BJ (cell line): ENCODE data around the gene PSMB9. TPM values are rescaled to one million over a fixed set of nuclear protein-coding genes. Genes with fewer than 3 reads are reported as not detected.

Experiments
- CTCF ChIA-PET: fragments of 350-600 bp; formaldehyde crosslinking; extraction: SDS; loops from one replicate; lab custom pipeline; 2021; ENCODE audit warnings: antibody characterized with exemption, inconsistent platforms; lab: Yijun Ruan, JAX
- POLR2A ChIA-PET: fragments of 300-600 bp; sonication (Branson Sonifier 250); formaldehyde crosslinking; extraction: SDS; loops from one replicate; lab custom pipeline; 2021; ENCODE audit warnings: antibody characterized with exemption; lab: Charles Lee
- DNase-seq: peaks from one replicate; pipeline ENCODE4 v3.0.0-alpha.2; 2011; ENCODE audit warnings: low read depth
- H3K27me3 ChIP-seq: 2 replicates; pipeline ENCODE4 v1.6.0; 2011; ENCODE audit warnings: low read length; ENCODE audit not compliant: control insufficient read depth, insufficient read depth
- H3K36me3 ChIP-seq: 2 replicates; pipeline ENCODE4 v1.5.1; 2011; ENCODE audit warnings: low read length; ENCODE audit not compliant: control insufficient read depth, insufficient read depth
- H3K4me3 ChIP-seq: 2 replicates; pipeline ENCODE4 v1.5.1; 2011; ENCODE audit warnings: low read depth, mild to moderate bottlenecking, control low read depth, low read length
- polyA plus RNA-seq: library from polyadenylated mRNA; depleted of rRNA; stranded (reverse); fragments of >200 nt; gene quantifications from 2 replicates; pipeline ENCODE4 v1.2.3, GENCODE V29; 2011
- TF ChIP-seq, protein P1 (sequence below): IDR thresholded peaks from 2 replicates; pipeline ENCODE4 v1.5.1; 2011; ENCODE audit warnings: low read depth, mild to moderate bottlenecking, control low read depth, inconsistent platforms, low read length, moderate library complexity; ENCODE audit not compliant: insufficient read depth

Gene PSMB9
- polyA plus RNA-seq, 1 experiment, result 44.7 TPM

- CTCF ChIA-PET, result interaction anchor here (0.6 to 4.5 kb wide), 35 partner anchors 9 to 1172 kb away, joined by 3 to 110 read pairs (median 5); partner anchors contain the start of genes BRD2, HLA-DMA, PSMB9 and TAP1
- H3K27me3 ChIP-seq, result no peaks in the 10 kb centered on the region
- TF ChIP-seq, protein P1, sequence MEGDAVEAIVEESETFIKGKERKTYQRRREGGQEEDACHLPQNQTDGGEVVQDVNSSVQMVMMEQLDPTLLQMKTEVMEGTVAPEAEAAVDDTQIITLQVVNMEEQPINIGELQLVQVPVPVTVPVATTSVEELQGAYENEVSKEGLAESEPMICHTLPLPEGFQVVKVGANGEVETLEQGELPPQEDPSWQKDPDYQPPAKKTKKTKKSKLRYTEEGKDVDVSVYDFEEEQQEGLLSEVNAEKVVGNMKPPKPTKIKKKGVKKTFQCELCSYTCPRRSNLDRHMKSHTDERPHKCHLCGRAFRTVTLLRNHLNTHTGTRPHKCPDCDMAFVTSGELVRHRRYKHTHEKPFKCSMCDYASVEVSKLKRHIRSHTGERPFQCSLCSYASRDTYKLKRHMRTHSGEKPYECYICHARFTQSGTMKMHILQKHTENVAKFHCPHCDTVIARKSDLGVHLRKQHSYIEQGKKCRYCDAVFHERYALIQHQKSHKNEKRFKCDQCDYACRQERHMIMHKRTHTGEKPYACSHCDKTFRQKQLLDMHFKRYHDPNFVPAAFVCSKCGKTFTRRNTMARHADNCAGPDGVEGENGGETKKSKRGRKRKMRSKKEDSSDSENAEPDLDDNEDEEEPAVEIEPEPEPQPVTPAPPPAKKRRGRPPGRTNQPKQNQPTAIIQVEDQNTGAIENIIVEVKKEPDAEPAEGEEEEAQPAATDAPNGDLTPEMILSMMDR, result peak; percentile 96
- peak within 1 kb of the TSS; percentile 90 for H3K4me3 ChIP-seq
- POLR2A ChIA-PET, result interaction anchor here (1.2 to 2.1 kb wide), 2 partner anchors 30 to 134 kb away, joined by 4 to 12 read pairs; no protein-coding TSS in a partner anchor
- peak; percentile 46 for DNase-seq
- peaks cover 8% of the 10 kb centered on the region for H3K36me3 ChIP-seq
Observed at GRCh38 chr6:32838114-32838958, 15.7 kb upstream of the PSMB9 start, which contains the start of gene TAP2. Gene TAP2 (minus strand): TSS chr6:32838739. CDS start chr6:32838233, 506 bp downstream.

DNA sequence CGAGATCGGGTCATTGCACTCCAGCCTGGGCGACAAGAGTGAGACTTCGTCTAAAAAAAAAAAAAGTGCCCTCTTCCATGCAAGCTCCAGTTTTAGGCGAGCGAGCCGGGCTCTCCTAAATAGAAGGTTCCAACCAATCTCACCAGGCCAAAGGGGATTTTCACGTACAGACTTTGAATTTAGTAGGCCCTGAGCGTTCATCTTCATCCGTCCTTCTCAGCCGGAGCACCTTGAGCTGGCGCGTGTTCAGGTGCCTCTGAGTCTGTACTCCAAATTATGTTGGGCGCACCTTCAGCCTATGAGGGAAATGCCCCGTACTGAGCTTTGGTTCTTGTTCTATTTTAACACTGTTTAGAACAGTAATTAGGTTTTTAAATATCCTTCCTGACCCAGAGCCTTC is 14.6 kb upstream of the PSMB9 start:
- H3K36me3 ChIP-seq, result peaks cover 8% of the 10 kb centered on the region
- TF ChIP-seq, protein P1, result no peak
- ChIA-PET POLR2A (interaction anchor here (2.1 kb wide), 1 partner anchor 133 kb away, joined by 12 read pairs; no protein-coding TSS in a partner anchor), CTCF (interaction anchor here (0.9 to 4.5 kb wide), 19 partner anchors 8 to 1173 kb away, joined by 3 to 110 read pairs (median 11); partner anchors contain the start of genes HLA-DMA, PSMB9 and TAP1)
- DNase-seq, result no peak
- no peaks in the 10 kb centered on the region for H3K27me3 ChIP-seq
- no peak overlapping the region for H3K4me3 ChIP-seq

- ChIA-PET CTCF (interaction anchor here (2.2 to 4.5 kb wide), 3 partner anchors 15 to 29 kb away, joined by 14 to 110 read pairs (median 102); partner anchors contain the start of genes PSMB9 and TAP1), POLR2A (no interaction called here)
- H3K36me3 ChIP-seq, result peaks cover 7% of the 10 kb centered on the region
Observed at GRCh38 chr6:32840604-32841246, 13.3 kb upstream of the PSMB9 start.

GRCh38 chr6:32842021-32842650 is 11.9 kb upstream of the PSMB9 start:
- CTCF ChIA-PET, result interaction anchor here (0.7 to 2.2 kb wide), 7 partner anchors 11 to 411 kb away, joined by 3 to 14 read pairs (median 3); partner anchors contain the start of gene TAP1
- POLR2A ChIA-PET, result no interaction called here
- no peak overlapping the region for H3K4me3 ChIP-seq
- peaks cover 10% of the 10 kb centered on the region for H3K36me3 ChIP-seq
- TF ChIP-seq, protein P1, result no peak
- no peak for DNase-seq
- no peaks in the 10 kb centered on the region for H3K27me3 ChIP-seq

More at GRCh38 chr6:32840604-32841246, 13.3 kb upstream of the PSMB9 start:
- no peak for DNase-seq
- no peak overlapping the region for H3K4me3 ChIP-seq
- TF ChIP-seq, protein P1, result no peak
- H3K27me3 ChIP-seq, result no peaks in the 10 kb centered on the region
